Neural progenitor cell (in vitro differentiated cells): ENCODE data around the gene RNF13. TPM values are rescaled to one million over a fixed set of nuclear protein-coding genes. Genes with fewer than 3 reads are reported as not detected.

ENCODE experiments used
- DNase-seq: peaks from one replicate; pipeline ENCODE4 v3.0.0-alpha.2; 2016; ENCODE audit warnings: low spot score
- H2AFZ ChIP-seq: fragments of 200-600 bp; sonication (generic); replicated peaks from 2 replicates; pipeline ENCODE4 v1.6.1; 2016; ENCODE audit warnings: antibody characterized with exemption
- H3F3A ChIP-seq: fragments of 200-600 bp; sonication (generic); 2 replicates; pipeline ENCODE4 v1.6.1; 2016; ENCODE audit warnings: antibody characterized with exemption, low read depth
- H3K27ac ChIP-seq: fragments of 200-600 bp; sonication (generic); 2 replicates; pipeline ENCODE4 v1.5.1; 2016; ENCODE audit warnings: mild to moderate bottlenecking
- H3K27me3 ChIP-seq: fragments of 200-600 bp; sonication (generic); 2 replicates; pipeline ENCODE4 v1.6.1; 2016; ENCODE audit warnings: mild to moderate bottlenecking, moderate library complexity
- H3K36me3 ChIP-seq: fragments of 200-600 bp; sonication (generic); 2 replicates; pipeline ENCODE4 v1.5.1; 2016
- H3K4me1 ChIP-seq: fragments of 200-600 bp; sonication (generic); 2 replicates; pipeline ENCODE4 v1.6.1; 2016; ENCODE audit warnings: mixed run types
- H3K4me2 ChIP-seq: fragments of 200-600 bp; sonication (generic); 2 replicates; pipeline ENCODE4 v1.6.1; 2016
- H3K4me3 ChIP-seq: fragments of 200-600 bp; sonication (generic); 2 replicates; pipeline ENCODE4 v1.5.1; 2016
- H3K79me2 ChIP-seq: fragments of 200-600 bp; sonication (generic); 2 replicates; pipeline ENCODE4 v1.6.1; 2016; ENCODE audit warnings: low read depth
- H3K9ac ChIP-seq: fragments of 200-600 bp; sonication (generic); 2 replicates; pipeline ENCODE4 v1.6.1; 2016
- H3K9me3 ChIP-seq: fragments of 200-600 bp; sonication (generic); 2 replicates; pipeline ENCODE4 v1.5.1; 2016; ENCODE audit warnings: low read depth
- H4K20me1 ChIP-seq: fragments of 200-600 bp; sonication (generic); 2 replicates; pipeline ENCODE4 v1.6.1; 2016; ENCODE audit warnings: low read depth
- H3K27ac Mint-ChIP-seq: 3 replicates; pipeline ENCODE4 v1.8.0; 2021; ENCODE audit warnings: mixed read lengths
- H3K27me3 Mint-ChIP-seq: 2 replicates; pipeline ENCODE4 v1.8.0; 2022; ENCODE audit warnings: low read depth, mild to moderate bottlenecking, inconsistent platforms, moderate library complexity, mixed read lengths; ENCODE audit not compliant: insufficient read depth
- H3K36me3 Mint-ChIP-seq: 3 replicates; pipeline ENCODE4 v1.8.0; 2021; ENCODE audit warnings: mixed read lengths
- H3K4me1 Mint-ChIP-seq: 3 replicates; pipeline ENCODE4 v1.8.0; 2021; ENCODE audit warnings: mixed read lengths
- H3K4me3 Mint-ChIP-seq: 3 replicates; pipeline ENCODE4 v1.8.0; 2021; ENCODE audit warnings: mild to moderate bottlenecking, moderate library complexity, mixed read lengths
- H3K9me3 Mint-ChIP-seq: 3 replicates; pipeline ENCODE4 v1.8.0; 2020; ENCODE audit warnings: mixed read lengths
- EZH2 ChIP-seq: fragments of 200-600 bp; sonication (generic); IDR thresholded peaks from 2 replicates; pipeline ENCODE4 v1.6.1; 2017; ENCODE audit warnings: antibody characterized with exemption, mild to moderate bottlenecking, moderate library complexity
- EZH2phosphoT487 ChIP-seq: fragments of 200-600 bp; sonication (generic); IDR thresholded peaks from 2 replicates; pipeline ENCODE4 v1.6.1; 2017; ENCODE audit warnings: antibody characterized with exemption
- total RNA-seq: library from RNA; depleted of rRNA; stranded (reverse); fragments of >200 nt; gene quantifications from 2 replicates; pipeline ENCODE4 v1.2.3, GENCODE V29; 2015; ENCODE audit warnings: low replicate concordance
- TF ChIP-seq, protein P1 (sequence below): fragments of 200-600 bp; sonication (generic); IDR thresholded peaks from 2 replicates; pipeline ENCODE4 v1.5.1; 2017; ENCODE audit warnings: antibody characterized with exemption, mild to moderate bottlenecking

The RNF13 gene
- total RNA-seq, 1 donor from 2014 or later, result 45.2 TPM

GRCh38 chr3:149920119-149920518 is 107.1 kb downstream of the RNF13 start:
- Histone ChIP-seq H3K4me1 (no peaks in the 10 kb centered on the region), H3K27ac (no peak overlapping the region), H3K4me2 (no peak overlapping the region), H3K9ac (no peak overlapping the region), H3K36me3 (no peaks in the 10 kb centered on the region), H2AFZ (no peak overlapping the region), H3F3A (no peaks in the 10 kb centered on the region), H3K9me3 (no peaks in the 10 kb centered on the region), H3K27me3 (no peaks in the 10 kb centered on the region), H3K79me2 (no peaks in the 10 kb centered on the region), H3K4me3 (no peak overlapping the region), H4K20me1 (no peaks in the 10 kb centered on the region)
- Mint-ChIP-seq H3K36me3 (peaks cover 8% of the 10 kb centered on the region), H3K9me3 (no peaks in the 10 kb centered on the region), H3K27me3 (no peaks in the 10 kb centered on the region), H3K4me3 (no peak overlapping the region), H3K27ac (no peak overlapping the region), H3K4me1 (no peaks in the 10 kb centered on the region)
- TF ChIP-seq, protein P1, sequence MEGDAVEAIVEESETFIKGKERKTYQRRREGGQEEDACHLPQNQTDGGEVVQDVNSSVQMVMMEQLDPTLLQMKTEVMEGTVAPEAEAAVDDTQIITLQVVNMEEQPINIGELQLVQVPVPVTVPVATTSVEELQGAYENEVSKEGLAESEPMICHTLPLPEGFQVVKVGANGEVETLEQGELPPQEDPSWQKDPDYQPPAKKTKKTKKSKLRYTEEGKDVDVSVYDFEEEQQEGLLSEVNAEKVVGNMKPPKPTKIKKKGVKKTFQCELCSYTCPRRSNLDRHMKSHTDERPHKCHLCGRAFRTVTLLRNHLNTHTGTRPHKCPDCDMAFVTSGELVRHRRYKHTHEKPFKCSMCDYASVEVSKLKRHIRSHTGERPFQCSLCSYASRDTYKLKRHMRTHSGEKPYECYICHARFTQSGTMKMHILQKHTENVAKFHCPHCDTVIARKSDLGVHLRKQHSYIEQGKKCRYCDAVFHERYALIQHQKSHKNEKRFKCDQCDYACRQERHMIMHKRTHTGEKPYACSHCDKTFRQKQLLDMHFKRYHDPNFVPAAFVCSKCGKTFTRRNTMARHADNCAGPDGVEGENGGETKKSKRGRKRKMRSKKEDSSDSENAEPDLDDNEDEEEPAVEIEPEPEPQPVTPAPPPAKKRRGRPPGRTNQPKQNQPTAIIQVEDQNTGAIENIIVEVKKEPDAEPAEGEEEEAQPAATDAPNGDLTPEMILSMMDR, result no peak
- no peak for TF ChIP-seq EZH2
- TF ChIP-seq EZH2phosphoT487, result no peak
- no peak for DNase-seq

DNA sequence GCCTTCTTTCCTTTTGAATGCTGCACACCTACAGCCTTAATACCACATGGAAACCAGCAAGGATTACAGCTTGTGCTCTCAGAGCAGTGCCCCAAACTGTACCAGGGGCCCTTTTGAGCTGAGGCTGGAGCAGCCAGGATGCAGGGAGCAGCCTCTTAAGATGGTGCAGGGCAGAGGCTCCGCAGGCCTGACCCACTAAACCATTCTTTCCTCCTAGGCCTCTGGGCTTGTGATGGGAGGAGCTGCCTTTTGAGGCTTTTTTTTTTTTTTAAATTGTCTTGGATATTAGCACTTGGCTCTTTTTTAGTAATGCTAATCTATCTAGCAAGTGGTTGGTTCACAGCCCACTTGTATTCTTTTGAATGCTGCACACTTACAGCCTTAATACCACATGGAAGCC is 120.0 kb downstream of the RNF13 start:
- H4K20me1 ChIP-seq, result no peaks in the 10 kb centered on the region
- Mint-ChIP-seq H3K4me3 (no peak overlapping the region), H3K36me3 (peaks cover 51% of the 10 kb centered on the region), H3K9me3 (peaks cover 58% of the 10 kb centered on the region), H3K4me1 (no peaks in the 10 kb centered on the region), H3K27ac (no peak overlapping the region), H3K27me3 (no peaks in the 10 kb centered on the region)
- H3K4me1 ChIP-seq, result no peaks in the 10 kb centered on the region
- H3K9me3 ChIP-seq, result no peaks in the 10 kb centered on the region
- H3K36me3 ChIP-seq, result no peaks in the 10 kb centered on the region
- no peak overlapping the region for H3K4me2 ChIP-seq
- H3K4me3 ChIP-seq, result no peak overlapping the region
- H3F3A ChIP-seq, result no peaks in the 10 kb centered on the region
- DNase-seq, result no peak
- H3K79me2 ChIP-seq, result no peaks in the 10 kb centered on the region
- H2AFZ ChIP-seq, result no peak overlapping the region
- no peak overlapping the region for H3K27ac ChIP-seq
- no peaks in the 10 kb centered on the region for H3K27me3 ChIP-seq
- TF ChIP-seq, protein P1, result no peak
- TF ChIP-seq EZH2, result no peak
- TF ChIP-seq EZH2phosphoT487, result no peak
- no peak overlapping the region for H3K9ac ChIP-seq

DNA sequence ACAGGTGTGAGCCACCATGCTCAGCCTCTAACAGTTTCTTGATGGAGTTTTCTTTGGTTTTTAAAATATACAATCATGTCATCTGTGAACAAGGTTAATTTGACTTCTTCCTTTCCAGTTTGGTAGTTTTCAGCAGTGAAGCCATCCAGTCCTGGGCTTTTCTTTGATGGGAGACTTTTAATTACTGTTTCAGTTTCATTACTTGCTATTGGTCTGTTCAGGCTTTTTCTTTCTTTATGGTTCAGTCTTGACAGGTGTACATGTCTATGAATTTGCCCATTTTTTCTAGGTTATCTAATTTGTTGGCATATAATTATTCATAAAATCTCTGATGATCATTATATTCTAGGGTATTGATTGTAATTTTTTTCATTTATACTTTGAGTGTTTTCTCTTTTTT is 120.8 kb downstream of the RNF13 start:
- peaks cover 61% of the 10 kb centered on the region for H3K9me3 Mint-ChIP-seq
- H3K4me1 ChIP-seq, result no peaks in the 10 kb centered on the region
- H3K4me3 ChIP-seq, result no peak overlapping the region
- no peaks in the 10 kb centered on the region for H3K4me1 Mint-ChIP-seq
- H3K36me3 ChIP-seq, result no peaks in the 10 kb centered on the region
- H4K20me1 ChIP-seq, result no peaks in the 10 kb centered on the region
- H3K79me2 ChIP-seq, result no peaks in the 10 kb centered on the region
- no peak overlapping the region for H2AFZ ChIP-seq
- no peak overlapping the region for H3K4me3 Mint-ChIP-seq
- DNase-seq, result no peak
- no peak overlapping the region for H3K9ac ChIP-seq
- H3K27me3 Mint-ChIP-seq, result no peaks in the 10 kb centered on the region
- no peaks in the 10 kb centered on the region for H3K27me3 ChIP-seq
- no peak overlapping the region for H3K27ac Mint-ChIP-seq
- H3K36me3 Mint-ChIP-seq, result peaks cover 55% of the 10 kb centered on the region
- no peaks in the 10 kb centered on the region for H3F3A ChIP-seq
- H3K9me3 ChIP-seq, result no peaks in the 10 kb centered on the region
- H3K4me2 ChIP-seq, result no peak overlapping the region
- TF ChIP-seq EZH2, result no peak
- TF ChIP-seq, protein P1, result no peak
- TF ChIP-seq EZH2phosphoT487, result no peak
- no peak overlapping the region for H3K27ac ChIP-seq

- no peaks in the 10 kb centered on the region for H3K4me1 ChIP-seq
- H3K27ac ChIP-seq, result no peak overlapping the region
- Mint-ChIP-seq H3K4me3 (no peak overlapping the region), H3K27me3 (no peaks in the 10 kb centered on the region), H3K9me3 (peaks cover 61% of the 10 kb centered on the region), H3K27ac (no peak overlapping the region), H3K4me1 (no peaks in the 10 kb centered on the region), H3K36me3 (peaks cover 56% of the 10 kb centered on the region)
- H3F3A ChIP-seq, result no peaks in the 10 kb centered on the region
- DNase-seq, result no peak
- no peaks in the 10 kb centered on the region for H3K79me2 ChIP-seq
- H4K20me1 ChIP-seq, result no peaks in the 10 kb centered on the region
- no peak overlapping the region for H3K9ac ChIP-seq
- no peaks in the 10 kb centered on the region for H3K9me3 ChIP-seq
- no peak overlapping the region for H3K4me3 ChIP-seq
- TF ChIP-seq EZH2, result no peak
- no peak for TF ChIP-seq EZH2phosphoT487
- TF ChIP-seq, protein P1, result no peak
- H3K4me2 ChIP-seq, result no peak overlapping the region
- H3K27me3 ChIP-seq, result no peaks in the 10 kb centered on the region
- no peak overlapping the region for H2AFZ ChIP-seq
- no peaks in the 10 kb centered on the region for H3K36me3 ChIP-seq
Observed at GRCh38 chr3:149934524-149934923, 121.5 kb downstream of the RNF13 start.
